HepG2 (cell line): ENCODE measurements around the gene FAM32A. TPM values are rescaled to one million over a fixed set of nuclear protein-coding genes. Genes with fewer than 3 reads are reported as not detected.

Source experiments
- ATF6 ChIP-seq: sonication (generic); formaldehyde crosslinking; conservative IDR thresholded peaks from 2 replicates; pipeline ENCODE4 v1.4.0; 2020; ENCODE audit warnings: missing genetic modification reagents
- BHLHE40 ChIP-seq: IDR thresholded peaks from 2 replicates; pipeline ENCODE4 v1.6.1; 2011; ENCODE audit warnings: low read length, improper control_type of control experiment
- CCAR2 ChIP-seq: fragments of 200-400 bp; formaldehyde crosslinking; optimal IDR thresholded peaks from 2 replicates; pipeline ENCODE3; 2018; ENCODE audit warnings: low read depth, mild to moderate bottlenecking, low read length, moderate library complexity
- GPBP1L1 ChIP-seq: sonication (generic); formaldehyde crosslinking; IDR thresholded peaks from 2 replicates; pipeline ENCODE4 v1.5.0; 2020; ENCODE audit warnings: mild to moderate bottlenecking, missing genetic modification reagents
- HIVEP1 ChIP-seq: sonication (generic); formaldehyde crosslinking; IDR thresholded peaks from 2 replicates; pipeline ENCODE4 v1.4.0; 2020; ENCODE audit warnings: mild to moderate bottlenecking, missing genetic modification reagents
- RARA ChIP-seq: IDR thresholded peaks from 2 replicates; pipeline ENCODE4 v1.6.1; 2016; ENCODE audit warnings: missing genetic modification reagents, missing compliant biosample characterization
- REPIN1 ChIP-seq: sonication (generic); formaldehyde crosslinking; IDR thresholded peaks from 2 replicates; pipeline ENCODE4 v1.8.0; 2022; ENCODE audit warnings: missing genetic modification reagents, low read depth, mild to moderate bottlenecking, borderline replicate concordance
- SNAI1 ChIP-seq: sonication (generic); formaldehyde crosslinking; IDR thresholded peaks from 2 replicates; pipeline ENCODE4 v1.5.0; 2020; ENCODE audit warnings: mild to moderate bottlenecking, missing genetic modification reagents, borderline replicate concordance
- YY1 ChIP-seq: IDR thresholded peaks from 2 replicates; pipeline ENCODE4 v1.6.1; 2011; ENCODE audit warnings: low read length, low read depth, moderate library complexity, mild to moderate bottlenecking; ENCODE audit not compliant: insufficient read depth, insufficient replicate concordance
- ZNF101 ChIP-seq: sonication (generic); formaldehyde crosslinking; IDR thresholded peaks from 2 replicates; pipeline ENCODE4 v1.4.0; 2020; ENCODE audit warnings: mild to moderate bottlenecking, low read depth, missing genetic modification reagents, borderline replicate concordance
- ZNF510 ChIP-seq: sonication (generic); formaldehyde crosslinking; IDR thresholded peaks from 2 replicates; pipeline ENCODE4 v1.4.0; 2020; ENCODE audit warnings: low read depth, mild to moderate bottlenecking, missing genetic modification reagents
- ZNF704 ChIP-seq: sonication (generic); formaldehyde crosslinking; IDR thresholded peaks from 2 replicates; pipeline ENCODE4 v1.8.1; 2023; ENCODE audit warnings: mild to moderate bottlenecking, inconsistent platforms, moderate library complexity, missing genetic modification reagents, borderline replicate concordance
- ZNF879 ChIP-seq: sonication (generic); formaldehyde crosslinking; IDR thresholded peaks from 2 replicates; pipeline ENCODE4 v1.8.1; 2023; ENCODE audit warnings: missing genetic modification reagents
- ZZZ3 ChIP-seq: sonication (generic); formaldehyde crosslinking; IDR thresholded peaks from 2 replicates; pipeline ENCODE4 v1.4.0; 2020; ENCODE audit warnings: missing genetic modification reagents, mild to moderate bottlenecking, borderline replicate concordance
- polyA plus RNA-seq, 8 experiments: library from polyadenylated mRNA; depleted of rRNA in 3 of 8; stranded (reverse) in 7 of 8; unstranded in 1 of 8; fragments of >200 nt; fragmentation: Illumina TruSeq in 4 of 8; extraction: Trizol in 4 of 8; gene quantifications; 2 replicates each; pipeline versions ENCODE4 v1.2.1 to v1.2.3, GENCODE V29; 2011 to 2016; ENCODE audit warnings: low read depth in 4 of 8, missing spikeins in 1 of 8, mixed read lengths in 1 of 8; ENCODE audit not compliant: insufficient read depth in 1 of 8
- total RNA-seq, 5 experiments: library from RNA; depleted of rRNA; stranded (reverse); fragments of >200 nt; fragmentation: Illumina TruSeq; extraction: Trizol; gene quantifications; 2 replicates each; pipeline ENCODE4 v1.2.3, GENCODE V29; 2016; ENCODE audit warnings: low read depth in 1 of 5

Gene FAM32A
- total and polyA plus RNA-seq, 2 of the 13 experiments (the other 11 are each of a cell fraction or from before 2014, with no cell fraction given), result 85.8 to 86.2 TPM

- TF ChIP-seq RARA (CRISPR knock-in tag), result no peak
- TF ChIP-seq GPBP1L1 (CRISPR knock-in tag), result no peak
- no peak for TF ChIP-seq REPIN1
- no peak for TF ChIP-seq YY1
- TF ChIP-seq ZNF704 (CRISPR knock-in tag), result no peak
- no peak for TF ChIP-seq ZNF879 (CRISPR knock-in tag)
- TF ChIP-seq CCAR2, result no peak
- no peak for TF ChIP-seq ZZZ3
- no peak for TF ChIP-seq ZNF510 (CRISPR knock-in tag)
- TF ChIP-seq HIVEP1 (CRISPR knock-in tag), result no peak
- TF ChIP-seq BHLHE40, result no peak
- TF ChIP-seq ATF6 (CRISPR knock-in tag), result no peak
- TF ChIP-seq SNAI1, result no peak
- TF ChIP-seq ZNF101, result no peak
- TF ChIP-seq, all 625 proteins: peak for 0
Measured at GRCh38 chr19:16144216-16144581, 41.0 kb upstream of the FAM32A start (continued).
